Fibroblast of the aortic adventitia (primary cell): Measurements from ENCODE around the gene SCUBE3. TPM values are rescaled to one million over a fixed set of nuclear protein-coding genes. Genes with fewer than 3 reads are reported as not detected.

Experiments
- DNase-seq: peaks from one replicate; pipeline ENCODE4 v3.0.0-alpha.2; 2010; ENCODE audit warnings: low read depth
- H3K4me3 ChIP-seq: 2 replicates; pipeline ENCODE4 v1.5.1; 2011; ENCODE audit warnings: low read depth, mild to moderate bottlenecking, control low read depth, low read length, moderate library complexity
- total RNA-seq: library from RNA; depleted of rRNA; stranded (reverse); fragments of >200 nt; gene quantifications from 2 replicates; pipeline ENCODE4 v1.2.3, GENCODE V29; 2012; ENCODE audit warnings: low replicate concordance
- TF ChIP-seq, protein P1 (sequence below): IDR thresholded peaks from 2 replicates; pipeline ENCODE4 v1.5.1; 2011; ENCODE audit warnings: mild to moderate bottlenecking, low read length, control low read depth, inconsistent platforms; ENCODE audit not compliant: insufficient read depth

Gene SCUBE3
- total RNA-seq, 1 donor, result 10.0 TPM

DNA sequence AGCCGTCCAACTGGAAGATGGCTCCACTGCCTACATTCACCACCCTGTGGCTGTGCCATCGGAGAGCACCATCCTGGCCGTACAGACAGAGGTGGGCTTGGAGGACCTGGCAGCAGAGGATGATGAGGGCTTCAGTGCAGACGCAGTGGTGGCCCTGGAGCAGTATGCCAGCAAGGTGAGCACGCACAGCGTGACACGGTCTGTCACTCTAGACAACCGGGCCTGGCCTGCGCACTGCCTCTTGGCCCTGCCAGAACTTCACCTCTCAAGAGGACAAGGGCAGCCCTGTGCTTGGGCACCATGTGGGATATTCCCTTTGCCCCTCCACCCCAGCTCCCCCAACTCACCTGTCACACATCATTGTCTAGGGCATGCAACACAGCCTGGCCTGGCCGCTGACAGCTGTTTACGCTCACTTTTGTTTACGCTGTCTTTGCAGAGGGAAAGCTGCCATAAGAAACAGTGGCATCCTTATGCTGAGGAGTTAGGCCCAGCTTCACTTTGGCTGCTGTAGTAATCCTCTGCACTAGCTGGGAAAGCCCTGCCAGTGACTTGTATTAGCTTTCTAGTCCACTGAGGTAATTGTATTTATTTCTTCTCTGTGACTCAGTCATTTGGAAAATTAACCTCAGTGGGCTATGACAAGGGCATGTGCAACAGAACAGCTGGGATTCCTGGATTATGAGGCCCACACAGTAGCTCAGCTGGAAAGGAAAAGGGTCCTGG lies 74.1 kb downstream of the SCUBE3 start:
- DNase-seq, result peak; percentile 42
- no peak overlapping the region for H3K4me3 ChIP-seq
- TF ChIP-seq, protein P1, sequence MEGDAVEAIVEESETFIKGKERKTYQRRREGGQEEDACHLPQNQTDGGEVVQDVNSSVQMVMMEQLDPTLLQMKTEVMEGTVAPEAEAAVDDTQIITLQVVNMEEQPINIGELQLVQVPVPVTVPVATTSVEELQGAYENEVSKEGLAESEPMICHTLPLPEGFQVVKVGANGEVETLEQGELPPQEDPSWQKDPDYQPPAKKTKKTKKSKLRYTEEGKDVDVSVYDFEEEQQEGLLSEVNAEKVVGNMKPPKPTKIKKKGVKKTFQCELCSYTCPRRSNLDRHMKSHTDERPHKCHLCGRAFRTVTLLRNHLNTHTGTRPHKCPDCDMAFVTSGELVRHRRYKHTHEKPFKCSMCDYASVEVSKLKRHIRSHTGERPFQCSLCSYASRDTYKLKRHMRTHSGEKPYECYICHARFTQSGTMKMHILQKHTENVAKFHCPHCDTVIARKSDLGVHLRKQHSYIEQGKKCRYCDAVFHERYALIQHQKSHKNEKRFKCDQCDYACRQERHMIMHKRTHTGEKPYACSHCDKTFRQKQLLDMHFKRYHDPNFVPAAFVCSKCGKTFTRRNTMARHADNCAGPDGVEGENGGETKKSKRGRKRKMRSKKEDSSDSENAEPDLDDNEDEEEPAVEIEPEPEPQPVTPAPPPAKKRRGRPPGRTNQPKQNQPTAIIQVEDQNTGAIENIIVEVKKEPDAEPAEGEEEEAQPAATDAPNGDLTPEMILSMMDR, result no peak

- TF ChIP-seq, protein P1, result no peak
- DNase-seq, result no peak
- H3K4me3 ChIP-seq, result no peak overlapping the region
Measured at GRCh38 chr6:35288834-35289233, 75.1 kb downstream of the SCUBE3 start.

DNA sequence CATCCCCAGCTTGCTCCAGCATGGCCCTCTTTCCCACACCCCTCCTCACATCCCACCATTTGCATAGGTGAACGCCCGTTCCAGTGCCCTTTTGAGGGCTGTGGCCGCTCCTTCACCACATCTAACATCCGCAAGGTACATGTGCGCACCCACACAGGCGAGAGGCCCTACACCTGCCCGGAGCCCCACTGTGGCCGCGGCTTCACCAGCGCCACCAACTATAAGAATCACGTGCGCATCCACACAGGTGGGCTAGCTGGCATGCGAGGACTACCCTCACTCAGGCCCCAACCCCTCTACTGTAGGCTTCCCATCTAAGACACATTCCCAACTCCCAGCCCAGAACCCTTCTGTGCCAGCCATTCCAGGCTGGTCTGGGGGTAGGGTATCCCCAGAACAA lies 77.7 kb downstream of the SCUBE3 start:
- H3K4me3 ChIP-seq, result no peak overlapping the region
- no peak for DNase-seq
- TF ChIP-seq, protein P1, result no peak

DNA sequence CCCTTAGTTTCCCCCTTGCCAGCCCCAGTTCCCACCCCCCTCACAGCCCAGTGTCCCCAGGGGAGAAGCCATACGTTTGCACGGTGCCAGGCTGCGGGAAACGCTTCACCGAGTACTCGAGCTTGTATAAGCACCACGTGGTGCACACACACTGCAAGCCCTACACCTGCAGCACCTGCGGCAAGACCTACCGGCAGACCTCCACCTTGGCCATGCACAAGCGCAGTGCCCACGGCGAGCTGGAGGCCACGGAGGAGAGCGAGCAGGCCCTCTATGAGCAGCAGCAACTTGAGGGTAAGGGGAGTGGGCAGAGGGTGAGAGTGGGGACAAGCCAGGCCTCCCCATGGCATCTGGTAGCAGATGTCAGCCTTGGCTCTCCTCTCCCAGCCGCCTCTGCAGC lies 78.7 kb downstream of the SCUBE3 start:
- no peak overlapping the region for H3K4me3 ChIP-seq
- DNase-seq, result no peak
- TF ChIP-seq, protein P1, result no peak

DNA sequence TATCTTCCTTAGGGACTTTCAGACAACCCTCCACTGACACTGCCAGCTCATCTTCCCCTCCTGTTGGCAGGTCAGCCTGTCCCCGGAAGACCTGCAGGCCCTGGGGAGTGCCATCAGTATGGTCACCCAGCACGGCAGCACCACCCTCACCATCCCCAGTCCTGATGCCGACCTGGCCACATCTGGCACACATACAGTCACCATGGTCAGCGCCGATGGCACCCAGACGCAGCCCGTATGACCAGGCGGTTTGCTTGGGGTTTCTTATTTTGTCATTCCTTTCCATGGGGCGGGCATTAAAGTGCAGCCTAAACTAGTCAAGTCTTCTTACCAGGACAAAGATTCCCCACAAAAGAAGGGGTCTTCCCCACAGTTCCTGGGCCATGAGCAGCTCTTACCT lies 79.9 kb downstream of the SCUBE3 start:
- TF ChIP-seq, protein P1, result no peak
- DNase-seq, result no peak
- H3K4me3 ChIP-seq, result no peak overlapping the region

DNA sequence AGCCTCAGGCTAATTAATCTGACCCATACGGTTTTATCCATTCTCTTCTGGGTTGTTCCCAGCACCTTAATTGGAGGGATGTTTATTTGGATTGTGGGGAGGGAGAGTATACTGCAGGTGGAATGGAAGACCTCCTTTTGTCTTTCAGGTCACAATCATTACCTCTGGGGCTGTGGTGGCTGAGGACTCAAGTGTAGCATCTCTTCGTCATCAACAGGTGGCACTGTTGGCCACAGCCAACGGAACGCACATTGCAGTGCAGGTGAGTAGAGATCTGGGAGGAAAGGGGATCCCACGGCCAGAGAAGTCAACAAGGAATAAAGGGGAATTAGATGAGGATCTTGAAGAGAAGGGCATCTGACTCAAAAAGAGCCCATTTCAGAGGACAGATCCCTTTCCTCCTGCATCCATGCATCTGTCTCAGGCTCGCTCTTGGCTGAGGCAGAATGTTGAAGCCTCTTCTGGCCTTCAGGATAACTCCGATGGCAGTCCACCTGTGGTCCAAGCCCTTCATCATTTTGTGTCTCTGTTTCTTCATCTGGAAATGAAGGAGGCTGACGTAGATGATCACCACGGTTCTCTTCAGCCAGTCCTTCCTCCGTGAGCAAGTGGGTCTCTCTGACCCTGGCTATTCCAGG lies 80.7 kb downstream of the SCUBE3 start:
- TF ChIP-seq, protein P1, result peak; percentile 74
- DNase-seq, result peak; percentile 39
- no peak overlapping the region for H3K4me3 ChIP-seq
